Liver (tissue), 9 donors: ENCODE measurements around the gene LRRC49. TPM values are rescaled to one million over a fixed set of nuclear protein-coding genes. Genes with fewer than 3 reads are reported as not detected.

Source experiments
- DNase-seq: peaks from one replicate; pipeline ENCODE4 v3.0.0-alpha.2; 2017; ENCODE audit warnings: low spot score
- H3K27ac ChIP-seq, 2 donors: one replicate each; pipeline ENCODE4 v1.7.0; 2013; ENCODE audit warnings: inconsistent platforms in 2 of 2, low read length in 2 of 2, control low read depth in 1 of 2, low read depth in 1 of 2, mild to moderate bottlenecking in 1 of 2
- H3K27me3 ChIP-seq, 4 donors: one replicate each; pipeline versions ENCODE4 v1.6.1 to v1.7.0; 2013; ENCODE audit warnings: low read length in 3 of 4, inconsistent platforms in 1 of 4, mild to moderate bottlenecking in 1 of 4, moderate library complexity in 1 of 4; ENCODE audit not compliant: control insufficient read depth in 4 of 4, insufficient read depth in 4 of 4
- H3K36me3 ChIP-seq, 4 donors: one replicate each; pipeline versions ENCODE4 v1.6.1 to v1.7.0; 2013; ENCODE audit warnings: low read length in 3 of 4, mild to moderate bottlenecking in 3 of 4, low read depth in 1 of 4, moderate library complexity in 1 of 4; ENCODE audit not compliant: control insufficient read depth in 4 of 4, insufficient read depth in 3 of 4
- H3K4me1 ChIP-seq, 4 donors: one replicate each; pipeline versions ENCODE4 v1.6.1 to v1.7.0; 2013; ENCODE audit warnings: low read length in 3 of 4, mild to moderate bottlenecking in 3 of 4, moderate library complexity in 1 of 4; ENCODE audit not compliant: control insufficient read depth in 4 of 4, insufficient read depth in 4 of 4
- H3K4me3 ChIP-seq, 3 donors: one replicate each; pipeline versions ENCODE4 v1.6.1 to v1.7.0; 2013; ENCODE audit warnings: low read length in 3 of 3, control low read depth in 1 of 3, low read depth in 1 of 3, mild to moderate bottlenecking in 1 of 3
- H3K9ac ChIP-seq, 2 donors: one replicate each; pipeline ENCODE4 v1.7.0; 2013; ENCODE audit warnings: low read length in 2 of 2, mild to moderate bottlenecking in 2 of 2, moderate library complexity in 2 of 2, control low read depth in 1 of 2, low read depth in 1 of 2
- H3K9me3 ChIP-seq, 4 donors: one replicate each; pipeline versions ENCODE4 v1.6.1 to v1.7.0; 2013; ENCODE audit warnings: low read length in 3 of 4; ENCODE audit not compliant: control insufficient read depth in 4 of 4
- FOXA1 ChIP-seq: IDR thresholded peaks from 2 replicates; pipeline ENCODE4 v1.6.1; 2016; ENCODE audit warnings: antibody characterized with exemption
- JUND ChIP-seq, 2 donors: IDR thresholded peaks; 2 replicates each; pipeline ENCODE4 v1.6.1; 2016; ENCODE audit warnings: antibody characterized with exemption in 2 of 2
- RXRA ChIP-seq, 2 donors: IDR thresholded peaks; 2 replicates each; pipeline ENCODE4 v1.6.1; 2017 to 2018; ENCODE audit warnings: antibody characterized with exemption in 2 of 2, mild to moderate bottlenecking in 1 of 2
- YY1 ChIP-seq: IDR thresholded peaks from 2 replicates; pipeline ENCODE4 v1.6.1; 2016; ENCODE audit warnings: antibody characterized with exemption, mild to moderate bottlenecking
- WGBS: extraction: QIAGEN DNeasy Blood & Tissue Kit; methylation state at CpG from one replicate; pipeline ENCODE4 v1.1.7; 2013; 5-methylcytosine and 5-hydroxymethylcytosine counted together
- polyA plus RNA-seq, 2 donors: library from polyadenylated mRNA; stranded (reverse) in 1 of 2; unstranded in 1 of 2; fragments of 200-250 nt in 1 of 2; fragments of >200 nt in 1 of 2; fragmentation: Nextera tagmentation in 1 of 2; extraction: Ambion mirVana in 1 of 2; gene quantifications; one replicate each; pipeline versions ENCODE4 v1.2.1 to v1.2.3, GENCODE V29; 2013 to 2015
- total RNA-seq, 2 donors: library from RNA; depleted of rRNA; stranded (reverse); fragments of >200 nt; gene quantifications; one replicate each; pipeline ENCODE4 v1.2.3, GENCODE V29; 2014
- TF ChIP-seq, protein P1 (sequence below): IDR thresholded peaks from 2 replicates; pipeline ENCODE4 v1.6.1; 2016; ENCODE audit warnings: antibody characterized with exemption, mild to moderate bottlenecking
- donor health status: healthy.
- donor health status: healthy.
- donor health status: healthy.
- donor health status: healthy.
- donor health status: healthy.

The LRRC49 gene
- total and polyA plus RNA-seq, 4 donors: 0.20 to 1.1 (median 0.31) TPM

DNA sequence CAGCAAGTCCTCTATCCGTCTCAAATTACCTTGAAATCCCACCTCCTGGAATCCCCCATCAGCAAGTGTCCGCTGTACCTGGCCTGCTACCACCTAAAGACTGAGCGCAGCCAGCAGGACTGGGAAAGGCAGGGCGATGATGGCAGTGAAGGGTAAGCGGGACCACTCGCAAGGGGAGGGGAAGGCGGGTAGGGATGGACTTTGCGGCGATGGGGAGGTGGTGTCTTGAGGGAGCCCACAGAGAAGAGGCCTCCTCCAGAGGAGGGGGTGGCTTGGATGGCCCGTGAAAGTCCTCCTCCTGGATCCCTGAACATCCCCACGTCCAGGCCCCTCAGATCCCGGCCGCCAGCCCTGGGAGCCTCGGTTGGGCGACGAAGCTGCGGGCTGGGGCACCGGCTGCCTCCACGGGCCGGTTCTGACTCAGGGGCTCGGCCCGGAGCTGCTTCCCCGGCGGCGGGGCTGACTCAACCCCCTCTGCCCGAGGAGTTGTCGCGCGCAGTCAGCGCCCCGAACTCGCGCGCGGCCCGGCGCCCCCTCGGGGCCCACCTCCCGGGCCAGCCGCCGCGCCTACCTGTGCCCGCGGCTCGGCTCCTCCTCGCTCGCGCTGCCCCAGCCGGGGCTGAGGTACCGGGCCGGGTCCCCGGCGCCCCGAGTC is 39.2 kb upstream of the LRRC49 start:
- H3K9ac ChIP-seq: no peak overlapping the region
- DNase-seq: no peak
- H3K27me3 ChIP-seq: no peaks in the 10 kb centered on the region
- WGBS: 19% methylated on average over 54 of the region's 54 CpGs
- H3K9me3 ChIP-seq: no peaks in the 10 kb centered on the region
- no peaks in the 10 kb centered on the region for H3K36me3 ChIP-seq
- TF ChIP-seq, protein P1, sequence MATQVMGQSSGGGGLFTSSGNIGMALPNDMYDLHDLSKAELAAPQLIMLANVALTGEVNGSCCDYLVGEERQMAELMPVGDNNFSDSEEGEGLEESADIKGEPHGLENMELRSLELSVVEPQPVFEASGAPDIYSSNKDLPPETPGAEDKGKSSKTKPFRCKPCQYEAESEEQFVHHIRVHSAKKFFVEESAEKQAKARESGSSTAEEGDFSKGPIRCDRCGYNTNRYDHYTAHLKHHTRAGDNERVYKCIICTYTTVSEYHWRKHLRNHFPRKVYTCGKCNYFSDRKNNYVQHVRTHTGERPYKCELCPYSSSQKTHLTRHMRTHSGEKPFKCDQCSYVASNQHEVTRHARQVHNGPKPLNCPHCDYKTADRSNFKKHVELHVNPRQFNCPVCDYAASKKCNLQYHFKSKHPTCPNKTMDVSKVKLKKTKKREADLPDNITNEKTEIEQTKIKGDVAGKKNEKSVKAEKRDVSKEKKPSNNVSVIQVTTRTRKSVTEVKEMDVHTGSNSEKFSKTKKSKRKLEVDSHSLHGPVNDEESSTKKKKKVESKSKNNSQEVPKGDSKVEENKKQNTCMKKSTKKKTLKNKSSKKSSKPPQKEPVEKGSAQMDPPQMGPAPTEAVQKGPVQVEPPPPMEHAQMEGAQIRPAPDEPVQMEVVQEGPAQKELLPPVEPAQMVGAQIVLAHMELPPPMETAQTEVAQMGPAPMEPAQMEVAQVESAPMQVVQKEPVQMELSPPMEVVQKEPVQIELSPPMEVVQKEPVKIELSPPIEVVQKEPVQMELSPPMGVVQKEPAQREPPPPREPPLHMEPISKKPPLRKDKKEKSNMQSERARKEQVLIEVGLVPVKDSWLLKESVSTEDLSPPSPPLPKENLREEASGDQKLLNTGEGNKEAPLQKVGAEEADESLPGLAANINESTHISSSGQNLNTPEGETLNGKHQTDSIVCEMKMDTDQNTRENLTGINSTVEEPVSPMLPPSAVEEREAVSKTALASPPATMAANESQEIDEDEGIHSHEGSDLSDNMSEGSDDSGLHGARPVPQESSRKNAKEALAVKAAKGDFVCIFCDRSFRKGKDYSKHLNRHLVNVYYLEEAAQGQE: no peak
- TF ChIP-seq YY1 (no peak), FOXA1 (no peak)
- H3K4me1 ChIP-seq: peaks cover 3 to 10% (median 6%) of the 10 kb centered on the region in 4 donors
- H3K4me3 ChIP-seq: peak overlapping the region in 2 of 3 donors; percentile 52 to 79
- H3K27ac ChIP-seq: peak overlapping the region; percentile 33 to 45

DNA sequence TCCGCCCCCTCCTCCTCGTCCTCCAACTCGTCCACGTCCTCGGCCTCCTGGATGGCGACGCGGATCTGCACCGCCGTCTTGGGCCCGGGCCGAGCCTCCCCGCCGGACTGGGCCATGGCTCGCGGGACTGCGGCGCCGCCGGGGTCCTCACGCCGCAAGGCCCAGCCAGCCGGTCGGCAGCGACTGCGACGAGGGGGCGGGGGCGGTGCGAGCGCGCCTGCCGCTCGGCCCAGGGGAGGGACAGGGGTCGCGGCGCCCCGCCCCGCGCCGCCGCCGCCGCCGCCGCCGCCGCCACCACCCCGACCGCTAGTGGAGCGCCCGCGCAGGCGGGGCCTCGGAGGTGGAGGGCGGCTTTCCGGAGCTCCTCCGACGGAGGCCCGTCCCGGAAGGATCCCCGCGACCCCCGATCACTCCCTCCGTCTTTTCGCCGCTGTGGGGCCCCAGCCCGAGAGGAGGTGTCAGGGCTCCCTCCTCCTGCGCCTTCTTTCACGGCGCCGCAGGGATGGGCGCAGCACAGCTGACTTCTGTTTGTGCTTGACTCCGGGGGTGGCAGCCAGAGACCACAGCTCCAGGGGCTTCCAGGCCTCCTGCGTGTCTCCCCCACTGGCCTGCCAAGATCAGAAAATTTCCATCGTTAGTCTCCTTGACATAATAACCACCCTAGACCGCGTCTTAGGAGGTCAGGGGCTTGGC is 38.5 kb upstream of the LRRC49 start, which contains the start of gene LARP6:
TSS of gene LARP6 (minus strand) at position 185 of the 693 bp plus-strand sequence. CDS start at position 116, 69 bp downstream.
- Histone ChIP-seq H3K27ac (peak within 1 kb of the TSS; percentile 33 to 58), H3K27me3 (no peaks in the 10 kb centered on the region), H3K4me1 (peaks cover 3 to 10% (median 6%) of the 10 kb centered on the region in 4 donors), H3K9ac (no peak within 1 kb of the TSS), H3K4me3 (peak within 1 kb of the TSS; percentile 30 to 79 (median 53)), H3K9me3 (no peaks in the 10 kb centered on the region), H3K36me3 (no peaks in the 10 kb centered on the region)
- 3% methylated on average over 78 of the region's 78 CpGs for WGBS
- no peak for DNase-seq
- TF ChIP-seq, protein P1: no peak

DNA sequence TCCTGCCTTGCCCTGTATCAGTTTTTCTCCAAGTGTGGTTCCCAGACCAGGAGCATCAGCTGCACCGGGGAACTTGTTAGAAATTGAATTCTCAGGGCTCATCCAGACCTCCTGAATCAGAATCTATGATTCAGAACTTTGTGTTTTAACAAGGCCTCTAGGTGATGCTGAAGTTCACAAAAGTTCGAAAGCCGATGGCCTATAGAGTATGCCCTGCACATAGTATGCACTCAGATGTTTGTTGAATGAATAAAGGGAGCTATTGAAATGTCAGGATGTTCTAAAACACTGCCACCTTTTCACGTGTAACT is 38.0 kb upstream of the LRRC49 start:
- H3K4me3 ChIP-seq: no peak overlapping the region
- TF ChIP-seq JUND (IDR thresholded peaks at IDR 0.05): no peak
- TF ChIP-seq RXRA (IDR thresholded peaks at IDR 0.05): peak in 1 of 2 donors; percentile 14
- no peak for DNase-seq
- H3K27ac ChIP-seq: peak overlapping the region; percentile 33 to 58
- no peaks in the 10 kb centered on the region for H3K9me3 ChIP-seq
- H3K4me1 ChIP-seq: peaks cover 3 to 10% (median 6%) of the 10 kb centered on the region in 4 donors
- 65% methylated on average over 4 of the region's 4 CpGs for WGBS
- no peak overlapping the region for H3K9ac ChIP-seq
- H3K27me3 ChIP-seq: no peaks in the 10 kb centered on the region
- H3K36me3 ChIP-seq: no peaks in the 10 kb centered on the region
